ENCODE data around the gene PGPEP1.

GRCh38 chr19:18385675-18386542 is 45.5 kb downstream of the PGPEP1 start, which contains the start of gene GDF15:
- TF ChIP-seq CTCF (IDR thresholded peaks at IDR 0.05; ENCODE audit: poor library complexity, severe bottlenecking) (no peak), EZH2 (IDR thresholded peaks at IDR 0.05; ENCODE audit: borderline replicate concordance, insufficient read depth, low read length, poor library complexity, severe bottlenecking) (no peak)

All from neural cell (in vitro differentiated cells).